ENCODE results near the gene SPCS3.

DNA sequence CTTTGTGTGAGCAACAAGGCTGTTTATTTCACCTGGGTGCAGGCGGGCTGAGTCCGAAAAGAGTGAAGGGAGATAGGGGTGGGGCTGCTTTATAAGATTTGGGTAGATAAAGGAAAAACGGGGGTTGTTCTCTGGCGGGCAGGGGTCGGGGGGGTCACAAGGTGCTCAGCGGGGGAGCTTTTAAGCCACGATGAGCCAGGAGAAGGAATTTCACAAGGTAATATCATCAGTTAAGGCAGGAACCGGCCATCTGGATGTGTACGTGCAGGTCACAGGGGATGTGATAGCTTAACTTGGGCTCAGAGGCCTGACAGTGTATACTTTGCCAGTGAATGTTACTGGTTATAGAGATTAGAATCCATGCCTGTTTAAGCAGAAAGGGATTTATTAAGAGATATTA is 19.7 kb upstream of the SPCS3 start:
- TF ChIP-seq ZNF274 (IDR thresholded peaks at IDR 0.05; ENCODE audit: low read depth, low read length), result no peak
- no peak for TF ChIP-seq YY1 (IDR thresholded peaks at IDR 0.05; ENCODE audit: insufficient read depth, insufficient read length)
- no peak for TF ChIP-seq SUZ12 (IDR thresholded peaks at IDR 0.05; ENCODE audit: extremely low read depth, insufficient read depth, insufficient read length)

All from NT2/D1 (cell line).